Cardiac fibroblast (primary cell): ENCODE results near the gene TMEM14A.
A peak's percentile ranks its signal among the peaks of the same experiment; 100 is the strongest.

Experiments used
- DNase-seq, 2 donors: peaks; one replicate each; pipeline versions ENCODE4 v3.0.0 to v3.0.0-alpha.2; 2010; ENCODE audit warnings: low read depth in 2 of 2
- H3K4me3 ChIP-seq, 2 donors: replicated peaks in 1 of 2; 1 replicate in 1 of 2; 2 replicates in 1 of 2; pipeline ENCODE4 v1.5.1; 2011; ENCODE audit warnings: low read depth in 2 of 2, low read length in 2 of 2, mild to moderate bottlenecking in 2 of 2, moderate library complexity in 1 of 2
- TF ChIP-seq, protein P1 (sequence below): IDR thresholded peaks from one replicate; pipeline ENCODE4 v1.5.1; 2011; ENCODE audit warnings: low read depth, mild to moderate bottlenecking, low read length, inconsistent platforms

TMEM14A gene

GRCh38 chr6:52724406-52725121, 53.7 kb downstream of the TMEM14A start:
- H3K4me3 ChIP-seq = no peak overlapping the region
- TF ChIP-seq, protein P1, sequence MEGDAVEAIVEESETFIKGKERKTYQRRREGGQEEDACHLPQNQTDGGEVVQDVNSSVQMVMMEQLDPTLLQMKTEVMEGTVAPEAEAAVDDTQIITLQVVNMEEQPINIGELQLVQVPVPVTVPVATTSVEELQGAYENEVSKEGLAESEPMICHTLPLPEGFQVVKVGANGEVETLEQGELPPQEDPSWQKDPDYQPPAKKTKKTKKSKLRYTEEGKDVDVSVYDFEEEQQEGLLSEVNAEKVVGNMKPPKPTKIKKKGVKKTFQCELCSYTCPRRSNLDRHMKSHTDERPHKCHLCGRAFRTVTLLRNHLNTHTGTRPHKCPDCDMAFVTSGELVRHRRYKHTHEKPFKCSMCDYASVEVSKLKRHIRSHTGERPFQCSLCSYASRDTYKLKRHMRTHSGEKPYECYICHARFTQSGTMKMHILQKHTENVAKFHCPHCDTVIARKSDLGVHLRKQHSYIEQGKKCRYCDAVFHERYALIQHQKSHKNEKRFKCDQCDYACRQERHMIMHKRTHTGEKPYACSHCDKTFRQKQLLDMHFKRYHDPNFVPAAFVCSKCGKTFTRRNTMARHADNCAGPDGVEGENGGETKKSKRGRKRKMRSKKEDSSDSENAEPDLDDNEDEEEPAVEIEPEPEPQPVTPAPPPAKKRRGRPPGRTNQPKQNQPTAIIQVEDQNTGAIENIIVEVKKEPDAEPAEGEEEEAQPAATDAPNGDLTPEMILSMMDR = peak; percentile 56
- DNase-seq = peak; percentile 74 to 78

GRCh38 chr6:52725143-52725534, 54.2 kb downstream of the TMEM14A start:
- no peak overlapping the region for H3K4me3 ChIP-seq
- TF ChIP-seq, protein P1 = no peak
- peak; percentile 12 to 46 for DNase-seq

DNA sequence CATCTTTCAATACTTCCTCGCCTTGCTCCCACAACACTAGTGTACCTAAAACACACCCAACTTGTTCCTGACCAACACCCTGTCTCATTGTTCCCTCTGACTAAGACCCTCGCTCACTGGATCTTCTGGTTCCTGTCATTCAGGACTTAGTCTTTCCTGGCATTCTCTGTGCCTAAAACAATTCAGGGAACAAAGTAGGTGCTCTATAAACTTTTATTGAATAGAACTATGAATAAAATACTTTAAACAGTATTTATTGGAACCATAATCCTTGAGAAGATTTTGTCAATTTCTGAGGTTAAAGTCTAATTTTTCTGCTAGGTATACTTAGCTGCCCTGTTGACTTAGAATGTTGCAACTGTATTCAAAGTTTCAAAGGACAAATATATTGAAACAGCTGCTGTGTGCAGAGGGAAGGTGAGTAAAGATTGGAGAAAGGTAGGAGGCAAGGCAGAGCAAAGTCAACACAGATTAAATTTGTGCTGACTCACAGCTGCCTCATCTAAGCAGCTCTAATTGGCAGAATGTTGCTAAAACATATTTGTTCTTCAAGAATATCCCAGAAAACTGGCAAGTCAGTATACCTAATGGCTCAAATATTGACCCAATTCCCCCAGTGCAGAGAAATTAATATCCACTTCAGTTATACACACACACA, 54.8 kb downstream of the TMEM14A start:
- H3K4me3 ChIP-seq = no peak overlapping the region
- TF ChIP-seq, protein P1 = no peak
- peak; percentile 26 to 33 for DNase-seq

DNA sequence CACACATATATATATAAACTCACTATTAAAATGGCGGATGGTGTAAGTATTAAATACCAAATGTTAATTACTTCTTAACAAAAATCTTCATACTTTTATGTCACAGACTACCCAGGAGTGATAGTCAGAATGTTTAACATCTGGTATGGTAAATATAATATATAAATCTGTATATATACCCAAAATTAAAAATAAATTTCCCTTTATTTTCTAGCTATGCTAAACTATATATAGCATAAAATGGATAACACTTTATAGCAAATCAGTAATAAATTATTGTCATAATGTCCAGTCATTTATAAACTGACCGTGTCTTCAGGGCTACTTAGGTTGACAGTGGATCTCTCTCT, 55.3 kb downstream of the TMEM14A start:
- TF ChIP-seq, protein P1 = no peak
- H3K4me3 ChIP-seq = no peak overlapping the region
- no peak for DNase-seq

- TF ChIP-seq, protein P1 = no peak
- DNase-seq = no peak
- H3K4me3 ChIP-seq = no peak overlapping the region
Measured at GRCh38 chr6:52726741-52727535, 56.0 kb downstream of the TMEM14A start.

DNA sequence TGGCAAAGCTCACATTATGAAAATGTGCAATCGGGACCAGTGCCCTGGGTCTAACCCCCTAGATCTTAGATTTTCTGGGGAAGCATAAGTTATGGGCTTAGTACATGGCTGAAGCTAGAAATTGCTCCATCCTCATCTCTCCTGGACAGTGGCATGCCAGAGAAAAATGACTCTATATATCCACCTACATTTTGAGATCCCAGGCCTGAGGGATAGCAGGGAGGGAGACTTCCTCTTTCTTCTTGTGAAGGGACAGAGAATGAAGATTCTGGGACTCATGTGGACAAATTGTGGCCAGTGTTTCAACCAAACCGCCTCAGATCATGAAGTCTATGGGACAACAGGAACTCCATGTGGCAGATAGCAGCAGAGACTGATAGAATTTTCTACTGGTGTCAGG, 57.0 kb downstream of the TMEM14A start:
- H3K4me3 ChIP-seq = no peak overlapping the region
- TF ChIP-seq, protein P1 = no peak
- no peak for DNase-seq
